PFSK-1 (cell line): ENCODE measurements around the gene CCSER1.

Source experiments
- FOXP2 ChIP-seq: optimal IDR thresholded peaks from 2 replicates; pipeline ENCODE3; 2011; ENCODE audit warnings: borderline replicate concordance, control low read depth, inconsistent platforms; ENCODE audit not compliant: insufficient read depth; ENCODE audit errors: extremely low read length, extremely low read depth
- POLR2AphosphoS5 ChIP-seq: IDR thresholded peaks from 2 replicates; pipeline ENCODE4 v1.6.1; 2012; ENCODE audit warnings: low read depth, mild to moderate bottlenecking, control low read depth, low read length, moderate library complexity
- SIN3A ChIP-seq: IDR thresholded peaks from 2 replicates; pipeline ENCODE4 v1.6.1; 2012; ENCODE audit warnings: mild to moderate bottlenecking, low read length, moderate library complexity, borderline replicate concordance; ENCODE audit not compliant: insufficient read depth
- TAF1 ChIP-seq: IDR thresholded peaks from 2 replicates; pipeline ENCODE4 v1.6.1; 2012; ENCODE audit warnings: low read length, control low read depth, borderline replicate concordance; ENCODE audit not compliant: insufficient read depth
- TF ChIP-seq, protein P1 (sequence below), 2 experiments: IDR thresholded peaks; 2 replicates each; pipeline versions ENCODE4 v1.6.1 to v1.8.0; 2011 to 2012; ENCODE audit warnings: low read depth in 2 of 2, low read length in 2 of 2, control low read depth in 1 of 2, inconsistent platforms in 1 of 2, mild to moderate bottlenecking in 1 of 2, moderate library complexity in 1 of 2; ENCODE audit not compliant: insufficient read depth in 1 of 2

DNA sequence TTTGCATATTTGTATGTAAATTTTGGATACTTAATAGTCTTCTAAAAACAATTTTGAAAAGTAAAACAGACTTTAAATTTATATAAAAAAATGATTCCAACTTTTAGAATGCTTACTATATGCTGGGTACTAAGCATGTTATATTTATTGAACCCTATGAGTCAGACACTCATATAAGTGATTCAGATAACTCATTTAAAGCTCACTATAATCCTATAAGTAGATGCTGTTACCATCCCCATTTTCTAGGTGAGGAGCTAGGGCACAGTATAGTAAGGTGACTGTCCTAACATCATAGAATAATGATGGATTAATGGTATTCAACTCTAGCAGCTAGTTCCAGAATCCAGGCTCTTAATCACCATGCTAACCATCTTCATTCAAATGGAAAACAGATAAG is 1299.5 kb downstream of the CCSER1 start:
- TF ChIP-seq POLR2AphosphoS5, result no peak
- TF ChIP-seq, protein P1, sequence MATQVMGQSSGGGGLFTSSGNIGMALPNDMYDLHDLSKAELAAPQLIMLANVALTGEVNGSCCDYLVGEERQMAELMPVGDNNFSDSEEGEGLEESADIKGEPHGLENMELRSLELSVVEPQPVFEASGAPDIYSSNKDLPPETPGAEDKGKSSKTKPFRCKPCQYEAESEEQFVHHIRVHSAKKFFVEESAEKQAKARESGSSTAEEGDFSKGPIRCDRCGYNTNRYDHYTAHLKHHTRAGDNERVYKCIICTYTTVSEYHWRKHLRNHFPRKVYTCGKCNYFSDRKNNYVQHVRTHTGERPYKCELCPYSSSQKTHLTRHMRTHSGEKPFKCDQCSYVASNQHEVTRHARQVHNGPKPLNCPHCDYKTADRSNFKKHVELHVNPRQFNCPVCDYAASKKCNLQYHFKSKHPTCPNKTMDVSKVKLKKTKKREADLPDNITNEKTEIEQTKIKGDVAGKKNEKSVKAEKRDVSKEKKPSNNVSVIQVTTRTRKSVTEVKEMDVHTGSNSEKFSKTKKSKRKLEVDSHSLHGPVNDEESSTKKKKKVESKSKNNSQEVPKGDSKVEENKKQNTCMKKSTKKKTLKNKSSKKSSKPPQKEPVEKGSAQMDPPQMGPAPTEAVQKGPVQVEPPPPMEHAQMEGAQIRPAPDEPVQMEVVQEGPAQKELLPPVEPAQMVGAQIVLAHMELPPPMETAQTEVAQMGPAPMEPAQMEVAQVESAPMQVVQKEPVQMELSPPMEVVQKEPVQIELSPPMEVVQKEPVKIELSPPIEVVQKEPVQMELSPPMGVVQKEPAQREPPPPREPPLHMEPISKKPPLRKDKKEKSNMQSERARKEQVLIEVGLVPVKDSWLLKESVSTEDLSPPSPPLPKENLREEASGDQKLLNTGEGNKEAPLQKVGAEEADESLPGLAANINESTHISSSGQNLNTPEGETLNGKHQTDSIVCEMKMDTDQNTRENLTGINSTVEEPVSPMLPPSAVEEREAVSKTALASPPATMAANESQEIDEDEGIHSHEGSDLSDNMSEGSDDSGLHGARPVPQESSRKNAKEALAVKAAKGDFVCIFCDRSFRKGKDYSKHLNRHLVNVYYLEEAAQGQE (IDR thresholded peaks at IDR 0.05; ENCODE audit: insufficient read depth in 1 of 2, low read depth in 2 of 2, low read length in 2 of 2), result no peak
- no peak for TF ChIP-seq TAF1
- no peak for TF ChIP-seq FOXP2
- TF ChIP-seq SIN3A, result no peak
